HUES6 (cell line): ENCODE measurements around the gene ULBP1.
A peak's percentile ranks its signal among the peaks of the same experiment; 100 is the strongest.
"Not testable (repeated sequence)": the region's sequence is repeated elsewhere in the genome, so short reads cannot be mapped to it uniquely, and the experiment has no call there.

ENCODE experiments used
- H3K27ac ChIP-seq: 2 replicates; pipeline ENCODE4 v1.7.0; 2013; ENCODE audit warnings: low read depth, mild to moderate bottlenecking, low read length, inconsistent platforms
- H3K27me3 ChIP-seq: 2 replicates; pipeline ENCODE4 v1.6.1; 2013; ENCODE audit warnings: low read length; ENCODE audit not compliant: control insufficient read depth, insufficient read depth
- H3K36me3 ChIP-seq: 2 replicates; pipeline ENCODE4 v1.6.1; 2013; ENCODE audit warnings: low read length; ENCODE audit not compliant: control insufficient read depth, insufficient read depth
- H3K4me1 ChIP-seq: 2 replicates; pipeline ENCODE4 v1.6.1; 2013; ENCODE audit warnings: low read length; ENCODE audit not compliant: control insufficient read depth, insufficient read depth
- H3K4me3 ChIP-seq: 2 replicates; pipeline ENCODE4 v1.5.1; 2013; ENCODE audit warnings: low read depth, low read length
- H3K9ac ChIP-seq: one replicate; pipeline ENCODE4 v1.6.1; 2013; ENCODE audit warnings: mild to moderate bottlenecking, low read length
- H3K9me3 ChIP-seq: 2 replicates; pipeline ENCODE4 v1.6.1; 2013; ENCODE audit warnings: low read depth, low read length; ENCODE audit not compliant: control insufficient read depth, insufficient read depth

Gene ULBP1

DNA sequence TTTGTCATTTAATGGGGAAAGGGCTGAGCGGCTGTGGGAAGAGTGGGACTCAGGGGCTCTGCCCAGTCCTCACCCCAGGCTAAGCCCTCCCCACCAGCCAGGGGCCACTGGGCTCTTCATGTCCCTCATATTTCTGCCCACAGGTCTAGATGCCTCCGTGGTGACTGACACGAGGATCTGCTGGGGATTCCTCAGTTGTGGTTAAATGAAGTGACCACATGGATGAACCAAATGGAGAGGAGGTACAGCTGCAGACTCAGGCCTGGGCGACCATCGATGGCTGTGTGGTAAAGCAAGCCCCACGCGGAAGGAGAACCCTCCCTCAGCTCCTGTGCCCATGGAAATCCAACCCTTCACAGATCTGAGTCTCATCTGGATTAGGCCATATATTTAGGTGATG is 32.2 kb downstream of the ULBP1 start:
- H3K36me3 ChIP-seq, result no peaks in the 10 kb centered on the region
- no peak overlapping the region for H3K4me3 ChIP-seq
- H3K27ac ChIP-seq, result no peak overlapping the region
- H3K9me3 ChIP-seq, result no peaks in the 10 kb centered on the region
- no peak overlapping the region for H3K9ac ChIP-seq
- H3K27me3 ChIP-seq, result peaks cover 84% of the 10 kb centered on the region
- H3K4me1 ChIP-seq, result peaks cover 8% of the 10 kb centered on the region

DNA sequence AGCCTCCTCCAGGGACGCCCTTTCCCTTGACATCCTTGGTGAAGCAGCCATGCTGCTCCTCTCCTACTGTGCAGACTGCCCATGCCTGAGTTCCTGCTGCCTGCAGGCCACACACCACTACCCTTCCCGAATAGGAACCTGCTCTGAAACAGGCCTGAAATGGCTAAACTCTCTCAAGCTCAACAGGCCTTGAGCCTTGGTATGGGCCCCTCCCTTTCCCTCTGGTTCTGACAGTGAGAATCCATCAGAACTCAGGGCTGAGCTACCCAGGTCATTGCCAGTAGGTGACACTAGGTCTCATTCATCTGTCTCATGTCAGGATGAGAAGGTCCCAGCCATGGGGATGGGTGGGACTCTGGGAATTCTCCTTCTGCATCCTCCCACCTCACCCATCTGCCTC is 35.9 kb downstream of the ULBP1 start:
- Histone ChIP-seq H3K9me3 (no peaks in the 10 kb centered on the region), H3K36me3 (no peaks in the 10 kb centered on the region), H3K27me3 (peaks cover 82% of the 10 kb centered on the region), H3K4me3 (no peak overlapping the region), H3K9ac (no peak overlapping the region), H3K4me1 (peaks cover 5% of the 10 kb centered on the region; the same call in 1 of the 2 replicates), H3K27ac (no peak overlapping the region)

GRCh38 chr6:150001295-150002008 is 37.7 kb downstream of the ULBP1 start:
- no peak overlapping the region for H3K9ac ChIP-seq
- H3K4me1 ChIP-seq, result peaks cover 7% of the 10 kb centered on the region; the same call in 1 of the 2 replicates
- H3K4me3 ChIP-seq, result no peak overlapping the region
- no peak overlapping the region for H3K27ac ChIP-seq
- no peaks in the 10 kb centered on the region for H3K9me3 ChIP-seq
- H3K36me3 ChIP-seq, result no peaks in the 10 kb centered on the region
- peaks cover 75% of the 10 kb centered on the region for H3K27me3 ChIP-seq

- Histone ChIP-seq H3K36me3 (no peaks in the 10 kb centered on the region), H3K4me3 (no peak overlapping the region), H3K27me3 (peaks cover 70% of the 10 kb centered on the region), H3K4me1 (peaks cover 7% of the 10 kb centered on the region; the same call in 1 of the 2 replicates), H3K9ac (no peak overlapping the region), H3K9me3 (no peaks in the 10 kb centered on the region), H3K27ac (no peak overlapping the region)
These were observed 39.0 kb downstream of the ULBP1 start for GRCh38 chr6:150002710-150003109.

DNA sequence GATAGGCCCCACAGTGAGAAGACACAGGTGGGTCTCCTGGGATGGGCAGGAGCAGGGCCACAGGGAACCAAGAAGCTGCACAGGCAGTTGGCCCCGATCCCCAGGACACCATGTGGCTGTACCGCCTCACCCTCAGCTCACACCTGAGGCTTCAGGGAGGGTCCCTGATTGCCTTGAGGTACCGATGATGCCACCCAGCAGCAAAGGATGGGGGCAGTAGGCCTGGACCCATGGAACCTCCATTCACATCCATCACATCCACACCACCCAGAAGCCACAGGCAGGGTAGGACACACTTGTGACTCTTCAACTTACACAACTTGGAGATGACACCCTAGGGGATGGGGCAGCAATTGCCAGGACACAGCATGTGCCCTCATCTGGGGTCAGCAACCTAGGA is 39.9 kb downstream of the ULBP1 start:
- H3K9ac ChIP-seq, result not testable (repeated sequence)

GRCh38 chr6:150004101-150004782 is 40.5 kb downstream of the ULBP1 start:
- no peaks in the 10 kb centered on the region for H3K36me3 ChIP-seq
- H3K4me3 ChIP-seq, result peak overlapping the region; percentile 81
- H3K27me3 ChIP-seq, result peaks cover 76% of the 10 kb centered on the region
- no peak overlapping the region for H3K27ac ChIP-seq
- no peaks in the 10 kb centered on the region for H3K9me3 ChIP-seq
- H3K4me1 ChIP-seq, result peaks cover 7% of the 10 kb centered on the region; the same call in 1 of the 2 replicates
- no peak overlapping the region for H3K9ac ChIP-seq

More for the DNA sequence above, 39.9 kb downstream of the ULBP1 start:
- not testable (repeated sequence) for H3K36me3 ChIP-seq, H3K27ac ChIP-seq, H3K9me3 ChIP-seq, H3K4me3 ChIP-seq, H3K4me1 ChIP-seq
- H3K27me3 ChIP-seq, result peaks cover 74% of the 10 kb centered on the region

DNA sequence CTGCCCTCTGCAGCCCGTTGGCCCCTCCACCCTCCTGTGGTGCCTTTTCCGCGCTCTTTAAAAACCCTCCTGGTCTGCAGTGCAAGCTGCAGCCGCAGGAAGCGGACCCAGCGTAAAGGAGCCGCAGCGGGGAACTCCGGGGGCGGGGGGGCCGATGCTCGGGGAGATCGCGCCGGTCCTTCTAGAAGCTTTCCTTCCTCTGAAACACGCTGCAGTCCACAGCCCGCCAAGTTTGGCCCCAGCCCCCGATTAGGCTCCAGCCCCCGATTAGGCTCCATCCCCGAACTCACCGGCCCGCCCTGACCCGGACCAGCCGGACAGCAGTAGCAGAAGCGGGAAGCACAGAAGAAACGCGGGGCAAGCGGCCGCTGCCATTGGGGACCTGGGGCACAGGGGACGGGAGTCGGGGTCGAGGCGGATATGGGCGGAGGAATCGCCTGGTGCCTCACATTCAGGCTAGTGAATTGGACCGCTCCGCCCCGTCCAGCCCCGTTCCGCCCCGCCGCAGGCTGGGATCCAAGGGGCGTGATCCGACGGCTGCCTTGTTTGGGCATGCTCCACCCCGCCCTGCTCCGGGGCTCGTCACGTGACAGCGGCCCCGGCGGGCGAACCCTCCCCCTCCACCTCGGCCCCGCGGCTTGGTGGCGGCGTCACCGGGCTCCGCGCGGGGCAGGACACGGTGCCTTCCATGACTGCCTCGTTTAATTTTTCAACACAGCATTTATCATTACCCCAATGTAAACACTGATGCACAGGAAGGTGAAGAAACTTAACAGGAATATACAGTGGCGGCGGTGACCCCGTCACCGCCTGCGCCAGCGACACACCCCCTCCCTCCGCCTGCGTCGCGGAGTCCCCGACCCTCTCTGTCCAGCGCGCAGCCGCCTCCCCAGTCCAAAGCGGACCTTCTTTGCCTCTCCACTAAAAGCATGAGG is 41.3 kb downstream of the ULBP1 start:
- Histone ChIP-seq H3K4me3 (peak overlapping the region; percentile 81), H3K9me3 (no peaks in the 10 kb centered on the region), H3K36me3 (no peaks in the 10 kb centered on the region), H3K4me1 (peaks cover 7% of the 10 kb centered on the region; the same call in 1 of the 2 replicates), H3K27ac (no peak overlapping the region), H3K27me3 (peaks cover 78% of the 10 kb centered on the region), H3K9ac (peak overlapping the region; percentile 45)

- no peak overlapping the region for H3K27ac ChIP-seq
- H3K4me3 ChIP-seq, result peak overlapping the region; percentile 81
- H3K9me3 ChIP-seq, result no peaks in the 10 kb centered on the region
- H3K27me3 ChIP-seq, result peaks cover 77% of the 10 kb centered on the region
- peaks cover 7% of the 10 kb centered on the region; the same call in 1 of the 2 replicates for H3K4me1 ChIP-seq
- no peaks in the 10 kb centered on the region for H3K36me3 ChIP-seq
- no peak overlapping the region for H3K9ac ChIP-seq
These were observed 42.3 kb downstream of the ULBP1 start for GRCh38 chr6:150005761-150006651.

GRCh38 chr6:150006961-150007464 is 43.3 kb downstream of the ULBP1 start:
- H3K4me3 ChIP-seq, result no peak overlapping the region
- no peaks in the 10 kb centered on the region for H3K9me3 ChIP-seq
- no peak overlapping the region for H3K27ac ChIP-seq
- H3K36me3 ChIP-seq, result no peaks in the 10 kb centered on the region
- peaks cover 78% of the 10 kb centered on the region for H3K27me3 ChIP-seq
- no peak overlapping the region for H3K9ac ChIP-seq
- H3K4me1 ChIP-seq, result peaks cover 7% of the 10 kb centered on the region; the same call in 1 of the 2 replicates

- Histone ChIP-seq H3K36me3 (no peaks in the 10 kb centered on the region), H3K4me1 (peaks cover 7% of the 10 kb centered on the region; the same call in 1 of the 2 replicates), H3K4me3 (no peak overlapping the region), H3K9me3 (no peaks in the 10 kb centered on the region), H3K27me3 (peaks cover 78% of the 10 kb centered on the region), H3K9ac (no peak overlapping the region), H3K27ac (no peak overlapping the region)
These were observed 44.8 kb downstream of the ULBP1 start for GRCh38 chr6:150008588-150008987.
